ENCODE measurements around the gene PRKCSH.
A peak's percentile ranks its signal among the peaks of the same experiment; 100 is the strongest.

PRKCSH gene

GRCh38 chr19:11486661-11487503, 51.4 kb downstream of the PRKCSH start:
- Mint-ChIP-seq H3K27me3 (peaks cover 11% of the 10 kb centered on the region), H3K27ac (no peak overlapping the region), H3K4me3 (no peak overlapping the region), H3K9me3 (no peaks in the 10 kb centered on the region), H3K4me1 (peaks cover 14% of the 10 kb centered on the region), H3K36me3 (peaks cover 52% of the 10 kb centered on the region)
- no peak for ATAC-seq

GRCh38 chr19:11489378-11489777, 53.9 kb downstream of the PRKCSH start:
- Mint-ChIP-seq H3K27ac (no peak overlapping the region), H3K36me3 (peaks cover 53% of the 10 kb centered on the region), H3K4me1 (no peaks in the 10 kb centered on the region), H3K27me3 (no peaks in the 10 kb centered on the region), H3K9me3 (no peaks in the 10 kb centered on the region), H3K4me3 (no peak overlapping the region)
- no peak for ATAC-seq

DNA sequence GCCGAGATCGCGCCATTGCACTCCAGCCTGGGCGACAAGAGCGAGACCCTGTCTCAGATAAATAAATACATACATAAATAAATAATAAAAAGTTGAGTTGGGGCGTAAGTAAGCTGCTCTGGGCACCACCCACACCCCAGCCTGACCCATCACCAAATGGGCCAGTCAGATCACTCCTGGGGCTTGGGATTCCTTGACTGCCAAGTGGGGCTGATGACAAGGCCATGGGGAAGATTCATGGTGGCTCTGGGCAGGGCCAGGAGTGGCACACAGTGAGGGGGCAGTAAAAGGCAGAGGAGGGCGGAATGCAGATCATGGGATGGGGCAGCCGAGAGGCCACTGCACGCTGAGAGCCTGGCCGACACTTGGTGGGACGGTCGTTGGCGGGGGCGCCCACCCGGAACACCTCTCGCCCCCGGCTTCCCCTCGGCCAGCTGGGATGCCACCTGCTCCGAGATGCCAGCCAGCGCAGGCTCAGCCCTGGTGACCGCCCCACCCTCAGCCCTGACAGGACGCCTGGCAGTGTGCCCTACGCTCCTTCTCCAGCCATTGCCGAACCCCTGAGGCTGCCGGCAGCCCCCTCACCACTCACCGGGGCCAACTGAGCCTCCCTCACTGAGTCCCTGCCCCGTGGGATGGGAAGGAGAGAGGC, 59.3 kb downstream of the PRKCSH start:
- peaks cover 61% of the 10 kb centered on the region for H3K36me3 Mint-ChIP-seq
- no peak overlapping the region for H3K4me3 Mint-ChIP-seq
- no peak for ATAC-seq
- no peaks in the 10 kb centered on the region for H3K27me3 Mint-ChIP-seq
- H3K27ac Mint-ChIP-seq: no peak overlapping the region
- H3K4me1 Mint-ChIP-seq: no peaks in the 10 kb centered on the region
- no peaks in the 10 kb centered on the region for H3K9me3 Mint-ChIP-seq

DNA sequence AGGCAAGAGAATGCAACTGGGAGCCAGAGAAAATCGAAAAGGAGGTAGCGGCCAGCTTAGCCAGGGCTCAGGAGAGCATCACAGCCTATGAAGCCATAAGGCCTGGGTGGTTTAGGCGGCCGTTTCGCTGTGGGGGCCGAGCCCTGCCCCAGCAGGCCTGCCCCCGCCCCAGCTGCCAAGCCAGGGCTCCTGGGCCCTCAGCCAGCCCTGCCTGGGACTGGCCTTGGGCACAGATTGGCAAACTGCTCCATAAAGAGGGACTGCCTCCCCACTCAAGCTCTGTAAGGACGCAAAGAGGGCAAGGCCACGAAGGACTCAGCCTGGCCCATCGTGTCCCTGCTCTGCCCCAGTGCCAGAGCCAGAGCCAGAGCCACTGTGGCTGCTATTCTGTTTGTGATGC, 60.0 kb downstream of the PRKCSH start:
- Mint-ChIP-seq H3K36me3 (peaks cover 59% of the 10 kb centered on the region), H3K4me3 (no peak overlapping the region), H3K9me3 (no peaks in the 10 kb centered on the region), H3K27ac (no peak overlapping the region), H3K27me3 (no peaks in the 10 kb centered on the region), H3K4me1 (no peaks in the 10 kb centered on the region)
- no peak for ATAC-seq

- Mint-ChIP-seq H3K9me3 (no peaks in the 10 kb centered on the region), H3K4me3 (no peak overlapping the region), H3K4me1 (peaks cover 3% of the 10 kb centered on the region), H3K27ac (no peak overlapping the region), H3K36me3 (peaks cover 59% of the 10 kb centered on the region), H3K27me3 (no peaks in the 10 kb centered on the region)
- ATAC-seq: no peak
Measured at GRCh38 chr19:11495885-11496284, 60.5 kb downstream of the PRKCSH start.

- Mint-ChIP-seq H3K27ac (no peak overlapping the region), H3K9me3 (no peaks in the 10 kb centered on the region), H3K27me3 (no peaks in the 10 kb centered on the region), H3K36me3 (peaks cover 61% of the 10 kb centered on the region), H3K4me1 (peaks cover 10% of the 10 kb centered on the region), H3K4me3 (no peak overlapping the region)
- ATAC-seq: peak; percentile 70
Measured at GRCh38 chr19:11496391-11497163, 61.1 kb downstream of the PRKCSH start.

GRCh38 chr19:11499220-11499726, 63.8 kb downstream of the PRKCSH start:
- H3K27ac Mint-ChIP-seq: no peak overlapping the region
- H3K9me3 Mint-ChIP-seq: no peaks in the 10 kb centered on the region
- ATAC-seq: no peak
- no peak overlapping the region for H3K4me3 Mint-ChIP-seq
- peaks cover 53% of the 10 kb centered on the region for H3K36me3 Mint-ChIP-seq
- no peaks in the 10 kb centered on the region for H3K27me3 Mint-ChIP-seq
- H3K4me1 Mint-ChIP-seq: peaks cover 15% of the 10 kb centered on the region

DNA sequence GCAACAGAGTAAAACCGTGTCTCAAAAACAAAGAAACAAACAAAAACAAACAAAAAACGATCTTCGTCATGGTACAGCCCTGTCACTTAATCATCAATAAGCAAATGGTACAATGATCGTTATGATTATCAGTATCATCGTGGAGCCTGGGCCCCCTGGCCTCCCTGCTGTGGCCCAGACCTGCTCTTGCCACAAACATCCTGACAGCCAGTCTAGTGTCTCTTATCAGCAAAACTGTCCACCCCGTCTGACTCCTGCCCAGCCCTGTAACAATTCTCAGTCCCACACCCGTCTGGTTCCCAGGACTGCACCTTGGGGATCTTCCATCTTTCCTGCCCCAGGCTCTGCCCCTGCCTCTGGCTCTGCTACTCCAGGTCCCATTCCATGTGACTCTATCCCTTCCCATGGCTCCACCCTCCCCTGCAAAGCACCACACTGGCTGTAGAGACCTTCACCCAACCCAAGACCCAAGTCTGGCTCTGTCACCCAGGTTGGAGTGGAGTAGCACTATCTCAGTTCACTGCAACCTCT, 64.5 kb downstream of the PRKCSH start:
- no peak overlapping the region for H3K27ac Mint-ChIP-seq
- ATAC-seq: no peak
- no peak overlapping the region for H3K4me3 Mint-ChIP-seq
- peaks cover 22% of the 10 kb centered on the region for H3K4me1 Mint-ChIP-seq
- no peaks in the 10 kb centered on the region for H3K9me3 Mint-ChIP-seq
- H3K27me3 Mint-ChIP-seq: no peaks in the 10 kb centered on the region
- peaks cover 48% of the 10 kb centered on the region for H3K36me3 Mint-ChIP-seq
